HepG2 (cell line): ENCODE measurements around the gene KLRD1. TPM values are rescaled to one million over a fixed set of nuclear protein-coding genes. Genes with fewer than 3 reads are reported as not detected.

Experiments used
- ATAC-seq: fragments of 200-7000 bp; cut with Tn5 transposase; 3 replicates; pipeline ENCODE4 v1.9.1; 2020; ENCODE audit warnings: mild to moderate bottlenecking, moderate library complexity
- BruUV-seq: library from RNA; stranded (reverse); fragments of 400-500 nt; replicated peaks from 2 replicates; lab custom pipeline; 2021; lab: Mats Ljungman, UMichigan
- CTCF ChIA-PET: fragments of 300-600 bp; formaldehyde crosslinking; extraction: SDS; loops from one replicate; lab custom pipeline; 2021; ENCODE audit warnings: low total read pairs, inconsistent platforms, low intra/inter-chr PET ratio; lab: Yijun Ruan, JAX
- POLR2A ChIA-PET: fragments of 350-600 bp; sonication (Branson Sonifier 250); formaldehyde crosslinking; loops from one replicate; lab custom pipeline; 2020; ENCODE audit warnings: antibody characterized with exemption, inconsistent platforms; lab: Yijun Ruan, JAX
- DNase-seq: peaks from one replicate; pipeline ENCODE4 v3.0.0-alpha.2; 2015; ENCODE audit warnings: low spot score
- FAIRE-seq: peaks from 3 replicates; lab custom pipeline; 2011; peaks lifted over from hg19 to GRCh38; lab: Jason Lieb, UNC
- H2AFZ ChIP-seq: one replicate; pipeline ENCODE4 v1.6.1; 2011; ENCODE audit warnings: low read length, inconsistent platforms
- H3K27ac ChIP-seq: fragments of 300-600 bp; 3 replicates; pipeline ENCODE4 v1.8.0; 2011; ENCODE audit warnings: mixed run types, mild to moderate bottlenecking, mixed read lengths, low read length, inconsistent platforms; ENCODE audit not compliant: insufficient read depth; ENCODE audit errors: extremely low read length
- H3K27me3 ChIP-seq, 2 experiments: fragments of 200-600 bp in 1 of 2; 2 replicates in 1 of 2; 3 replicates in 1 of 2; pipeline versions ENCODE4 v1.6.0 to v1.8.0; 2011; ENCODE audit warnings: low read length in 2 of 2, mild to moderate bottlenecking in 2 of 2, moderate library complexity in 2 of 2, inconsistent platforms in 1 of 2; ENCODE audit not compliant: insufficient read depth in 2 of 2, control insufficient read depth in 1 of 2
- H3K36me3 ChIP-seq, 2 experiments: fragments of 200-600 bp in 1 of 2; replicated peaks in 1 of 2; 2 replicates in 1 of 2; 3 replicates in 1 of 2; pipeline versions ENCODE4 v1.5.1 to v1.8.0; 2011; ENCODE audit warnings: low read length in 2 of 2, inconsistent platforms in 1 of 2; ENCODE audit not compliant: insufficient read depth in 2 of 2, control insufficient read depth in 1 of 2
- H3K4me1 ChIP-seq: 2 replicates; pipeline ENCODE4 v1.5.1; 2012; ENCODE audit warnings: low read length, inconsistent platforms; ENCODE audit not compliant: insufficient read depth
- H3K4me2 ChIP-seq: 2 replicates; pipeline ENCODE4 v1.6.0; 2011; ENCODE audit warnings: low read depth, low read length, inconsistent platforms
- H3K4me3 ChIP-seq, 3 experiments: fragments of 200-600 bp in 1 of 3; sonication (generic), shearing (Covaris generic) in 1 of 3; replicated peaks in 1 of 3; 2 replicates each; pipeline ENCODE4 v1.5.1; 2011 to 2016; ENCODE audit warnings: low read length in 3 of 3, inconsistent platforms in 2 of 3, low read depth in 2 of 3, mild to moderate bottlenecking in 2 of 3, control low read depth in 1 of 3, mixed read lengths in 1 of 3; ENCODE audit not compliant: insufficient read depth in 1 of 3
- H3K79me2 ChIP-seq: one replicate; pipeline ENCODE4 v1.6.1; 2011; ENCODE audit warnings: low read length, inconsistent platforms; ENCODE audit not compliant: insufficient read depth
- H3K9ac ChIP-seq: 2 replicates; pipeline ENCODE4 v1.6.0; 2011; ENCODE audit warnings: mild to moderate bottlenecking, low read depth, low read length, inconsistent platforms; ENCODE audit not compliant: insufficient read depth
- H3K9me3 ChIP-seq: 2 replicates; pipeline ENCODE4 v1.5.1; 2012; ENCODE audit warnings: mild to moderate bottlenecking, low read length
- H4K20me1 ChIP-seq: 2 replicates; pipeline ENCODE4 v1.6.0; 2011; ENCODE audit warnings: inconsistent platforms, mild to moderate bottlenecking, low read length, moderate library complexity; ENCODE audit not compliant: insufficient read depth
- ATRX ChIP-seq: sonication (generic); formaldehyde crosslinking; IDR thresholded peaks from 2 replicates; pipeline ENCODE4 v1.4.0; 2020; ENCODE audit warnings: missing genetic modification reagents, borderline replicate concordance
- GABPB1 ChIP-seq: IDR thresholded peaks from 2 replicates; pipeline ENCODE4 v1.6.1; 2016; ENCODE audit warnings: mild to moderate bottlenecking, missing genetic modification reagents, moderate library complexity, missing compliant biosample characterization
- HIC2 ChIP-seq: sonication (generic); formaldehyde crosslinking; IDR thresholded peaks from 2 replicates; pipeline ENCODE4 v1.9.0; 2022; ENCODE audit warnings: low read depth, missing genetic modification reagents
- LCORL ChIP-seq, 2 experiments: fragments of 450-650 bp in 1 of 2; sonication (generic) in 1 of 2; formaldehyde crosslinking in 1 of 2; IDR thresholded peaks; 2 replicates each; pipeline versions ENCODE4 v1.5.0 to v1.6.1; 2017 to 2020; ENCODE audit warnings: antibody characterized with exemption in 1 of 2, missing genetic modification reagents in 1 of 2
- MTF1 ChIP-seq: sonication (generic); formaldehyde crosslinking; IDR thresholded peaks from 2 replicates; pipeline ENCODE4 v1.5.0; 2020; ENCODE audit warnings: missing genetic modification reagents
- ZNF317 ChIP-seq: sonication (generic); formaldehyde crosslinking; IDR thresholded peaks from 2 replicates; pipeline ENCODE4 v1.5.0; 2020; ENCODE audit warnings: mild to moderate bottlenecking, missing genetic modification reagents
- ZNF451 ChIP-seq: sonication (generic); formaldehyde crosslinking; IDR thresholded peaks from 2 replicates; pipeline ENCODE4 v1.5.0; 2020; ENCODE audit warnings: mild to moderate bottlenecking, missing genetic modification reagents
- ZNF720 ChIP-seq: sonication (generic); formaldehyde crosslinking; IDR thresholded peaks from 2 replicates; pipeline ENCODE4 v1.4.0; 2020; ENCODE audit warnings: missing genetic modification reagents
- WGBS: methylation state at CpG from one replicate; pipeline ENCODE4 v1.1.6; 2017; ENCODE audit warnings: low lambda C conversion rate; 5-methylcytosine and 5-hydroxymethylcytosine counted together
- in situ Hi-C: cut with HindIII; loops from 2 replicates; pipeline ENCODE4 v1.10.0; 2017; ENCODE audit warnings: low pct_unique_long_range_greater_than_20kb; ENCODE audit not compliant: extremely low pct_ligation_motif_present
- intact Hi-C: fragments of 100-400 bp; cut with micrococcal nuclease; formaldehyde crosslinking; loops from one replicate; pipeline ENCODE4 v1.10.0; 2022; ENCODE audit not compliant: unreplicated experiment
- polyA plus RNA-seq, 8 experiments: library from polyadenylated mRNA; depleted of rRNA in 3 of 8; stranded (reverse) in 7 of 8; unstranded in 1 of 8; fragments of >200 nt; fragmentation: Illumina TruSeq in 4 of 8; extraction: Trizol in 4 of 8; gene quantifications; 2 replicates each; pipeline versions ENCODE4 v1.2.1 to v1.2.3, GENCODE V29; 2011 to 2016; ENCODE audit warnings: low read depth in 4 of 8, missing spikeins in 1 of 8, mixed read lengths in 1 of 8; ENCODE audit not compliant: insufficient read depth in 1 of 8
- total RNA-seq, 5 experiments: library from RNA; depleted of rRNA; stranded (reverse); fragments of >200 nt; fragmentation: Illumina TruSeq; extraction: Trizol; gene quantifications; 2 replicates each; pipeline ENCODE4 v1.2.3, GENCODE V29; 2016; ENCODE audit warnings: low read depth in 1 of 5
- TF ChIP-seq, protein P1 (sequence below): IDR thresholded peaks from 2 replicates; pipeline ENCODE4 v1.6.1; 2012; ENCODE audit warnings: low read depth, low read length, improper control_type of control experiment
- TF ChIP-seq, protein P2 (sequence below), 2 experiments: IDR thresholded peaks; 2 replicates each; pipeline ENCODE4 v1.6.1; 2011 to 2012; ENCODE audit warnings: low read length in 2 of 2, borderline replicate concordance in 1 of 2, low read depth in 1 of 2, mild to moderate bottlenecking in 1 of 2, moderate library complexity in 1 of 2

KLRD1 gene
- total and polyA plus RNA-seq, 2 of the 13 experiments (the other 11 are each of a cell fraction or from before 2014, with no cell fraction given) = 0.01 TPM; not detected in 1

- H3K27ac ChIP-seq = no peak overlapping the region
- ChIA-PET CTCF (no interaction called here), POLR2A (no interaction called here)
- no CpG with 5 or more reads among the region's 1 CpG for WGBS
- no peak for ATAC-seq
- H4K20me1 ChIP-seq = no peaks in the 10 kb centered on the region
- no peak for DNase-seq
- FAIRE-seq = no peak
- H3K9me3 ChIP-seq = no peaks in the 10 kb centered on the region
- no peak for TF ChIP-seq ZNF451
- no peak for TF ChIP-seq ATRX
- TF ChIP-seq HIC2 (CRISPR knock-in tag) = no peak
- peak; percentile 38; the same call in 1 of the 2 replicates for TF ChIP-seq GABPB1 (CRISPR knock-in tag)
- intact Hi-C loops = no loop called here
- no TSS peak for BruUV-seq
- H3K4me3 ChIP-seq = no peak overlapping the region
- in situ Hi-C loops = no loop called here
- no peak overlapping the region for H3K9ac ChIP-seq
- no peaks in the 10 kb centered on the region for H3K79me2 ChIP-seq
- H3K4me1 ChIP-seq = no peaks in the 10 kb centered on the region
- no peaks in the 10 kb centered on the region; a peak in 1 of 5 replicates for H3K27me3 ChIP-seq
- no peaks in the 10 kb centered on the region for H3K36me3 ChIP-seq
- H3K4me2 ChIP-seq = no peak overlapping the region
- no peak overlapping the region for H2AFZ ChIP-seq
Observed at GRCh38 chr12:10372559-10372958, 64.9 kb downstream of the KLRD1 start.

DNA sequence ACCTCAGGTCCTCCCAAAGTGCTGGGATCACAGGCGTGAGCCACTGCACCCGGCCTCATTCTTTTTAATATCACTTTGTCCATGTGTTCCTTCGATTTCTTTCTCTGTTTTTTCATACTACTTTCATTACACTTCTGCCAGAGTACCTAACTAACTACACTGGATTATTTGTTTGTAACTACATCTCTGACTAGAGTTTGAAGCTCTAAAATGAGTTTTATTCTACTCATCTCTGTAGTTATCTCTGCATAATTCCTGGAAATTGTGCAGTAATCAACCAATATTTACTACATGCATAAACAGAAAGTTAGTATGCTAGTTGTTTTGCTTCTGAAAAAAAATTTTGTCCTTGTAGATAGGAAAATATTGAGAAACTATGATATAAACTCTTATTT is 67.0 kb downstream of the KLRD1 start:
- no peak overlapping the region for H3K9ac ChIP-seq
- no peak overlapping the region for H3K4me2 ChIP-seq
- ChIA-PET POLR2A (no interaction called here), CTCF (no interaction called here)
- intact Hi-C loops = no loop called here
- ATAC-seq (no peak), DNase-seq (no peak), FAIRE-seq (no peak)
- H4K20me1 ChIP-seq = no peaks in the 10 kb centered on the region
- no peaks in the 10 kb centered on the region for H3K36me3 ChIP-seq
- H3K9me3 ChIP-seq = no peaks in the 10 kb centered on the region
- no peaks in the 10 kb centered on the region; a peak in 1 of 5 replicates for H3K27me3 ChIP-seq
- H3K79me2 ChIP-seq = no peaks in the 10 kb centered on the region
- no peak overlapping the region for H2AFZ ChIP-seq
- no peak overlapping the region for H3K27ac ChIP-seq
- WGBS = 10% methylated on average over 3 of the region's 3 CpGs
- in situ Hi-C loops = no loop called here
- no peak overlapping the region for H3K4me3 ChIP-seq
- no TSS peak for BruUV-seq
- H3K4me1 ChIP-seq = no peaks in the 10 kb centered on the region
- no peak for TF ChIP-seq ZNF720 (CRISPR knock-in tag)
- no peak for TF ChIP-seq ZNF317 (CRISPR knock-in tag)
- TF ChIP-seq MTF1 = no peak
- TF ChIP-seq, protein P1, sequence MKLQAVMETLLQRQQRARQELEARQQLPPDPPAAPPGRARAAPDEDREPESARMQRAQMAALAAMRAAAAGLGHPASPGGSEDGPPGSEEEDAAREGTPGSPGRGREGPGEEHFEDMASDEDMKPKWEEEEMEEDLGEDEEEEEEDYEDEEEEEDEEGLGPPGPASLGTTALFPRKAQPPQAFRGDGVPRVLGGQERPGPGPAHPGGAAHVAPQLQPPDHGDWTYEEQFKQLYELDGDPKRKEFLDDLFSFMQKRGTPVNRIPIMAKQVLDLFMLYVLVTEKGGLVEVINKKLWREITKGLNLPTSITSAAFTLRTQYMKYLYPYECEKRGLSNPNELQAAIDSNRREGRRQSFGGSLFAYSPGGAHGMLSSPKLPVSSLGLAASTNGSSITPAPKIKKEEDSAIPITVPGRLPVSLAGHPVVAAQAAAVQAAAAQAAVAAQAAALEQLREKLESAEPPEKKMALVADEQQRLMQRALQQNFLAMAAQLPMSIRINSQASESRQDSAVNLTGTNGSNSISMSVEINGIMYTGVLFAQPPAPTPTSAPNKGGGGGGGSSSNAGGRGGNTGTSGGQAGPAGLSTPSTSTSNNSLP = no peak
- TF ChIP-seq, protein P2, sequence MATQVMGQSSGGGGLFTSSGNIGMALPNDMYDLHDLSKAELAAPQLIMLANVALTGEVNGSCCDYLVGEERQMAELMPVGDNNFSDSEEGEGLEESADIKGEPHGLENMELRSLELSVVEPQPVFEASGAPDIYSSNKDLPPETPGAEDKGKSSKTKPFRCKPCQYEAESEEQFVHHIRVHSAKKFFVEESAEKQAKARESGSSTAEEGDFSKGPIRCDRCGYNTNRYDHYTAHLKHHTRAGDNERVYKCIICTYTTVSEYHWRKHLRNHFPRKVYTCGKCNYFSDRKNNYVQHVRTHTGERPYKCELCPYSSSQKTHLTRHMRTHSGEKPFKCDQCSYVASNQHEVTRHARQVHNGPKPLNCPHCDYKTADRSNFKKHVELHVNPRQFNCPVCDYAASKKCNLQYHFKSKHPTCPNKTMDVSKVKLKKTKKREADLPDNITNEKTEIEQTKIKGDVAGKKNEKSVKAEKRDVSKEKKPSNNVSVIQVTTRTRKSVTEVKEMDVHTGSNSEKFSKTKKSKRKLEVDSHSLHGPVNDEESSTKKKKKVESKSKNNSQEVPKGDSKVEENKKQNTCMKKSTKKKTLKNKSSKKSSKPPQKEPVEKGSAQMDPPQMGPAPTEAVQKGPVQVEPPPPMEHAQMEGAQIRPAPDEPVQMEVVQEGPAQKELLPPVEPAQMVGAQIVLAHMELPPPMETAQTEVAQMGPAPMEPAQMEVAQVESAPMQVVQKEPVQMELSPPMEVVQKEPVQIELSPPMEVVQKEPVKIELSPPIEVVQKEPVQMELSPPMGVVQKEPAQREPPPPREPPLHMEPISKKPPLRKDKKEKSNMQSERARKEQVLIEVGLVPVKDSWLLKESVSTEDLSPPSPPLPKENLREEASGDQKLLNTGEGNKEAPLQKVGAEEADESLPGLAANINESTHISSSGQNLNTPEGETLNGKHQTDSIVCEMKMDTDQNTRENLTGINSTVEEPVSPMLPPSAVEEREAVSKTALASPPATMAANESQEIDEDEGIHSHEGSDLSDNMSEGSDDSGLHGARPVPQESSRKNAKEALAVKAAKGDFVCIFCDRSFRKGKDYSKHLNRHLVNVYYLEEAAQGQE (IDR thresholded peaks at IDR 0.05; ENCODE audit: borderline replicate concordance in 1 of 2, low read depth in 1 of 2, low read length in 2 of 2) = no peak
- no peak for TF ChIP-seq LCORL (IDR thresholded peaks at IDR 0.05)
- no peak for TF ChIP-seq LCORL (CRISPR knock-in tag; IDR thresholded peaks at IDR 0.05)
